ENCODE results near the gene HELZ2.

GRCh38 chr20:63546956-63547724 lies 26.9 kb downstream of the HELZ2 start:
- TF ChIP-seq CTCF (IDR thresholded peaks at IDR 0.05; ENCODE audit: low read depth, low read length) (no peak), MAX (IDR thresholded peaks at IDR 0.05; ENCODE audit: low read depth, low read length) (peak; percentile 26; the same call in 1 of the 2 replicates)

Measured in NB4 (cell line).